Caco-2 (cell line): ENCODE results near the gene ZNF367. TPM values are rescaled to one million over a fixed set of nuclear protein-coding genes. Genes with fewer than 3 reads are reported as not detected.

Experiments used
- BruUV-seq: library from RNA; stranded (reverse); fragments of 400-500 nt; replicated peaks from 2 replicates; lab custom pipeline; 2021; lab: Mats Ljungman, UMichigan
- CTCF ChIA-PET: fragments of 300-600 bp; sonication (Branson Sonifier 250); formaldehyde crosslinking; loops from one replicate; lab custom pipeline; 2022; ENCODE audit warnings: antibody characterized with exemption; lab: Charles Lee
- POLR2A ChIA-PET: fragments of 300-600 bp; sonication (Branson Sonifier 250); formaldehyde crosslinking; loops from one replicate; lab custom pipeline; 2022; ENCODE audit warnings: antibody characterized with exemption; lab: Charles Lee
- DNase-seq, 2 experiments: peaks; one replicate each; pipeline versions ENCODE4 v3.0.0 to v3.0.0-alpha.2; 2020 to 2022
- H3K27me3 ChIP-seq: replicated peaks from 2 replicates; pipeline ENCODE4 v1.6.0; 2011; ENCODE audit warnings: low read length; ENCODE audit not compliant: control insufficient read depth, insufficient read depth
- H3K36me3 ChIP-seq: 2 replicates; pipeline ENCODE4 v1.5.1; 2011; ENCODE audit warnings: low read length; ENCODE audit not compliant: control insufficient read depth, insufficient read depth
- H3K4me1 ChIP-seq: fragments of 250-450 bp; sonication (Bioruptor Pico); 2 replicates; pipeline ENCODE4 v1.5.1; 2020; ENCODE audit warnings: mild to moderate bottlenecking
- H3K4me3 ChIP-seq: 2 replicates; pipeline ENCODE4 v1.5.1; 2011; ENCODE audit warnings: low read depth, mild to moderate bottlenecking, control low read depth, low read length
- H3K9me3 ChIP-seq: fragments of 250-450 bp; sonication (Bioruptor Pico); 2 replicates; pipeline ENCODE4 v1.5.1; 2020; ENCODE audit warnings: mild to moderate bottlenecking, moderate library complexity
- H3K27ac Mint-ChIP-seq: one replicate; pipeline ENCODE4 v1.8.0; 2022; ENCODE audit warnings: mixed read lengths; ENCODE audit not compliant: unreplicated experiment
- H3K27me3 Mint-ChIP-seq: one replicate; pipeline ENCODE4 v1.8.0; 2022; ENCODE audit warnings: mixed read lengths; ENCODE audit not compliant: insufficient read depth, unreplicated experiment
- H3K36me3 Mint-ChIP-seq: one replicate; pipeline ENCODE4 v1.8.0; 2022; ENCODE audit warnings: mild to moderate bottlenecking, mixed read lengths; ENCODE audit not compliant: insufficient read depth, unreplicated experiment
- H3K4me1 Mint-ChIP-seq: one replicate; pipeline ENCODE4 v1.8.0; 2022; ENCODE audit warnings: low read depth, mixed read lengths; ENCODE audit not compliant: unreplicated experiment
- H3K4me3 Mint-ChIP-seq: one replicate; pipeline ENCODE4 v1.8.0; 2022; ENCODE audit warnings: mild to moderate bottlenecking, moderate library complexity, mixed read lengths; ENCODE audit not compliant: unreplicated experiment
- H3K9me3 Mint-ChIP-seq: one replicate; pipeline ENCODE4 v1.8.0; 2022; ENCODE audit warnings: mixed read lengths; ENCODE audit not compliant: unreplicated experiment
- intact Hi-C: fragments of 100-400 bp; cut with micrococcal nuclease; formaldehyde crosslinking; loops from one replicate; pipeline ENCODE4 v1.10.0; 2022; ENCODE audit not compliant: unreplicated experiment
- total RNA-seq: library from RNA; stranded (reverse); gene quantifications from 2 replicates; pipeline ENCODE4 v1.2.3, GENCODE V29; 2022
- TF ChIP-seq, protein P1 (sequence below), 2 experiments: fragments of 200-600 bp in 1 of 2; IDR thresholded peaks; 1 replicate in 1 of 2; 2 replicates in 1 of 2; pipeline versions ENCODE4 v1.5.1 to v1.8.0; 2011 to 2022; ENCODE audit warnings: antibody characterized with exemption in 1 of 2, control low read depth in 1 of 2, inconsistent platforms in 1 of 2, low read depth in 1 of 2, low read length in 1 of 2, mild to moderate bottlenecking in 1 of 2, moderate library complexity in 1 of 2; ENCODE audit not compliant: insufficient read depth in 1 of 2, severe bottlenecking in 1 of 2, unreplicated experiment in 1 of 2

Gene ZNF367
- total RNA-seq, 1 experiment from 2014 or later: 10.0 TPM

DNA sequence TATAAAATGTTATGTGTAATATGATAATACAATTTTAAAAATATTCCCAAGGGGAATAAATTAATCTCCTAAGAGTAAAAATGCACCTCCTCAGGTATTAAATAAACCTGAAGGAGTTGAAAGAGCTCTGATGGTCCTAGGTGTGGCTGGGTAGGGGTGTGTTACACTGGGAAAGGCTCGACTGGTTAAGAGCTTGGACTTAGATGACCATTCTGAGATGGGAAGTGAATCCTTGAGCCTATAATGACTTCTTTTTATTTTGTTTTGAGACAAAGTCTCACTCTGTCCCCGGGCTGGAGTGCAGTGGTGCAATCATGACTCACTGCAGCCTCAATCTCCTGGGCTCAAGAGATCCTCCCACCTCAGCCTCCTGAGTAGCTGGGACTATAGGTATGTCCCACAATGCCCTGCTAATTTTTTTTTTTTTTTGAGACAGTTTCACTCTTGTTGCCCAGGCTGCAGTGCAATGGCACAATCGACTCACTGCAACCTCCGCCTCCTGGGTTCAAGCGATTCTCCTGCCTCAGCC is 22.6 kb upstream of the ZNF367 start:
- Mint-ChIP-seq H3K27ac (no peak overlapping the region), H3K27me3 (no peaks in the 10 kb centered on the region), H3K4me1 (peaks cover 5% of the 10 kb centered on the region), H3K4me3 (no peak overlapping the region), H3K36me3 (no peaks in the 10 kb centered on the region), H3K9me3 (peaks cover 5% of the 10 kb centered on the region)
- Histone ChIP-seq H3K36me3 (no peaks in the 10 kb centered on the region), H3K4me3 (no peak overlapping the region), H3K9me3 (no peaks in the 10 kb centered on the region), H3K27me3 (no peaks in the 10 kb centered on the region), H3K4me1 (no peaks in the 10 kb centered on the region)
- CTCF ChIA-PET: interaction anchor here (1.5 kb wide), 1 partner anchor 113 kb away, joined by 7 read pairs; no protein-coding TSS in a partner anchor
- intact Hi-C loops: loop anchor here (5.0 to 10.0 kb wide), 2 partner anchors 212 to 414 kb away; partner anchors contain the start of gene ZNF782
- no TSS peak for BruUV-seq
- POLR2A ChIA-PET: interaction anchor here (0.6 kb wide), 1 partner anchor 1627 kb away, joined by 3 read pairs; no protein-coding TSS in a partner anchor
- no peak for DNase-seq
- TF ChIP-seq, protein P1, sequence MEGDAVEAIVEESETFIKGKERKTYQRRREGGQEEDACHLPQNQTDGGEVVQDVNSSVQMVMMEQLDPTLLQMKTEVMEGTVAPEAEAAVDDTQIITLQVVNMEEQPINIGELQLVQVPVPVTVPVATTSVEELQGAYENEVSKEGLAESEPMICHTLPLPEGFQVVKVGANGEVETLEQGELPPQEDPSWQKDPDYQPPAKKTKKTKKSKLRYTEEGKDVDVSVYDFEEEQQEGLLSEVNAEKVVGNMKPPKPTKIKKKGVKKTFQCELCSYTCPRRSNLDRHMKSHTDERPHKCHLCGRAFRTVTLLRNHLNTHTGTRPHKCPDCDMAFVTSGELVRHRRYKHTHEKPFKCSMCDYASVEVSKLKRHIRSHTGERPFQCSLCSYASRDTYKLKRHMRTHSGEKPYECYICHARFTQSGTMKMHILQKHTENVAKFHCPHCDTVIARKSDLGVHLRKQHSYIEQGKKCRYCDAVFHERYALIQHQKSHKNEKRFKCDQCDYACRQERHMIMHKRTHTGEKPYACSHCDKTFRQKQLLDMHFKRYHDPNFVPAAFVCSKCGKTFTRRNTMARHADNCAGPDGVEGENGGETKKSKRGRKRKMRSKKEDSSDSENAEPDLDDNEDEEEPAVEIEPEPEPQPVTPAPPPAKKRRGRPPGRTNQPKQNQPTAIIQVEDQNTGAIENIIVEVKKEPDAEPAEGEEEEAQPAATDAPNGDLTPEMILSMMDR (IDR thresholded peaks at IDR 0.05; ENCODE audit: insufficient read depth in 1 of 2, low read depth in 1 of 2, low read length in 1 of 2, severe bottlenecking in 1 of 2, unreplicated experiment in 1 of 2): no peak

DNA sequence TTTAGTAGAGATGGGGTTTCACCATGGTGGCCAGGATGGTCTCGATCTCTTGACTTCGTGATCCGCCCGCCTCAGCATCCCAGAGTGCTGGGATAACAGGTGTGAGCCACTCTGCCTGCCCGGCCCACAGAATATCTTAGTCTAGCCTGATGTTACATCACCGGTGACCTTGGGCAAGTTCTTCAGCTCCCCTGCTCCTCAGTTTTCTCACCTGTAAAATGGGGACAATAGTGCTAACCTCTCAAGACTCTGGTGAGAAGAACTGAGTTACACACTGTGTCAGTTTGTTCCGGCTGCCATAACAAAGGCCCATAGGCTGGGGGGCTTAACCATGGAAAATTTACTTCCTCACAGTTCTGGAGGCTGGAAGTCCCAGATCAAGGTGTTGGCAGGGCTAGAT is 19.3 kb upstream of the ZNF367 start:
- Histone ChIP-seq H3K9me3 (no peaks in the 10 kb centered on the region), H3K4me3 (no peak overlapping the region), H3K27me3 (no peaks in the 10 kb centered on the region), H3K36me3 (no peaks in the 10 kb centered on the region), H3K4me1 (no peaks in the 10 kb centered on the region)
- H3K4me1 Mint-ChIP-seq: peaks cover 9% of the 10 kb centered on the region
- CTCF ChIA-PET: no interaction called here
- BruUV-seq: no TSS peak
- no peak overlapping the region for H3K27ac Mint-ChIP-seq
- TF ChIP-seq, protein P1 (IDR thresholded peaks at IDR 0.05; ENCODE audit: insufficient read depth in 1 of 2, low read depth in 1 of 2, low read length in 1 of 2, severe bottlenecking in 1 of 2, unreplicated experiment in 1 of 2): no peak
- POLR2A ChIA-PET: no interaction called here
- no peaks in the 10 kb centered on the region for H3K36me3 Mint-ChIP-seq
- intact Hi-C loops: no loop called here
- H3K4me3 Mint-ChIP-seq: no peak overlapping the region
- no peak for DNase-seq
- H3K27me3 Mint-ChIP-seq: no peaks in the 10 kb centered on the region
- peaks cover 25% of the 10 kb centered on the region for H3K9me3 Mint-ChIP-seq

DNA sequence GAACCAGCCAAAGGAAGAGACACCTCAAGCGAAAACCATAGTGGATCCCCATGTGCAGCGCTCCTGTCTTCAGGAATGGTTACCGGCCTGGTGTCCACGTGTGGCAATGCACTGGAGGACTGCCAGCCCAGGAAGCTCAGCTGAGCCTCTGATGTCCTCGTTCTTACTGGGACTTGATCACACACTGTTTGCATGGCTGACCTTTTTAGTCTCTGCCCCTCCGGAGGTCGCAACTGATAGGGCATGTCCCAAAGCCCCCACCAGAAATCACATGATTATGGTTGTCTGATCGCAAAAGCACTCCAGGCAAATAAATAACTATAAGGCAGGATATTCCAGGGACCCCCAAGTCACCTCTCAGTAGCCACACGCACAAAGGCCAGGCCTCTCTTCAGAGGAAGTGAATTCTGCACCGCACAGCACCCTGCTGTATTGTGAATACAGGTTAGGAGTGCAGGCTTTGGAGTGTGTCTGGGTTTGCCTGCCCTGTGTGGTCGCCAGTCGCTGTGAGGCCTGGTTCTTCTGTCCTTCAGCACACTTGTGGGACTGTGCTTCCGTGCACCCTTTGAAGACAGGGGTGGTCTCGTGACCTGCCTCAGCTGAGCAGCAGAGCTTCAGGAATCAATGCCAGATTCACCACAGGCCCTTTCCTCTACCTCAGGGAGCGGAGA is 18.4 kb upstream of the ZNF367 start:
- Histone ChIP-seq H3K36me3 (no peaks in the 10 kb centered on the region), H3K9me3 (no peaks in the 10 kb centered on the region), H3K4me1 (no peaks in the 10 kb centered on the region), H3K27me3 (no peaks in the 10 kb centered on the region), H3K4me3 (no peak overlapping the region)
- no peak overlapping the region for H3K27ac Mint-ChIP-seq
- CTCF ChIA-PET: no interaction called here
- peaks cover 9% of the 10 kb centered on the region for H3K4me1 Mint-ChIP-seq
- no peaks in the 10 kb centered on the region for H3K27me3 Mint-ChIP-seq
- H3K36me3 Mint-ChIP-seq: no peaks in the 10 kb centered on the region
- H3K4me3 Mint-ChIP-seq: no peak overlapping the region
- POLR2A ChIA-PET: no interaction called here
- intact Hi-C loops: no loop called here
- H3K9me3 Mint-ChIP-seq: peaks cover 25% of the 10 kb centered on the region
- TF ChIP-seq, protein P1 (IDR thresholded peaks at IDR 0.05; ENCODE audit: insufficient read depth in 1 of 2, low read depth in 1 of 2, low read length in 1 of 2, severe bottlenecking in 1 of 2, unreplicated experiment in 1 of 2): no peak
- no peak for DNase-seq
- no TSS peak for BruUV-seq
